GM23248 (cell line): ENCODE data around the gene INTS11. TPM values are rescaled to one million over a fixed set of nuclear protein-coding genes. Genes with fewer than 3 reads are reported as not detected.

ENCODE experiments used
- DNase-seq: peaks from one replicate; pipeline ENCODE4 v3.0.0-alpha.2; 2015
- H2AFZ ChIP-seq: fragments of 200-600 bp; sonication (generic); 2 replicates; pipeline ENCODE4 v1.6.1; 2016; ENCODE audit warnings: antibody characterized with exemption
- H3F3A ChIP-seq: fragments of 200-600 bp; sonication (generic); 2 replicates; pipeline ENCODE4 v1.6.1; 2016; ENCODE audit warnings: mild to moderate bottlenecking, antibody characterized with exemption, mixed run types; ENCODE audit not compliant: insufficient read depth
- H3K27ac ChIP-seq: fragments of 200-600 bp; sonication (generic); 2 replicates; pipeline ENCODE4 v1.5.1; 2016; ENCODE audit warnings: mild to moderate bottlenecking
- H3K27me3 ChIP-seq: fragments of 200-600 bp; sonication (generic); replicated peaks from 2 replicates; pipeline ENCODE4 v1.6.1; 2016; ENCODE audit warnings: mild to moderate bottlenecking; ENCODE audit not compliant: insufficient read depth
- H3K36me3 ChIP-seq: fragments of 200-600 bp; sonication (generic); 2 replicates; pipeline ENCODE4 v1.6.1; 2016; ENCODE audit warnings: low read depth, mild to moderate bottlenecking
- H3K4me1 ChIP-seq: fragments of 200-600 bp; sonication (generic); 2 replicates; pipeline ENCODE4 v1.6.1; 2016; ENCODE audit warnings: mild to moderate bottlenecking; ENCODE audit not compliant: insufficient read depth
- H3K4me2 ChIP-seq: fragments of 200-600 bp; sonication (generic); one replicate; pipeline ENCODE4 v1.6.1; 2016; ENCODE audit warnings: mild to moderate bottlenecking; ENCODE audit not compliant: unreplicated experiment
- H3K4me3 ChIP-seq: fragments of 200-600 bp; sonication (generic); 2 replicates; pipeline ENCODE4 v1.5.1; 2016; ENCODE audit warnings: mild to moderate bottlenecking
- H3K79me2 ChIP-seq: fragments of 200-600 bp; sonication (generic); 2 replicates; pipeline ENCODE4 v1.6.1; 2016; ENCODE audit warnings: mild to moderate bottlenecking; ENCODE audit not compliant: insufficient read depth
- H3K9ac ChIP-seq: fragments of 200-600 bp; sonication (generic); 2 replicates; pipeline ENCODE4 v1.6.1; 2016; ENCODE audit warnings: mild to moderate bottlenecking
- H3K9me2 ChIP-seq: fragments of 200-600 bp; sonication (generic); 2 replicates; pipeline ENCODE4 v1.6.1; 2016; ENCODE audit warnings: mixed run types, mild to moderate bottlenecking, moderate library complexity; ENCODE audit not compliant: insufficient read depth
- H3K9me3 ChIP-seq: fragments of 200-600 bp; sonication (generic); one replicate; pipeline ENCODE4 v1.6.1; 2017; ENCODE audit warnings: low read depth
- H4K20me1 ChIP-seq: fragments of 200-600 bp; sonication (generic); 2 replicates; pipeline ENCODE4 v1.6.0; 2016; ENCODE audit not compliant: insufficient read depth
- EZH2 ChIP-seq: fragments of 200-600 bp; sonication (generic); IDR thresholded peaks from 2 replicates; pipeline ENCODE4 v1.6.1; 2018; ENCODE audit warnings: antibody characterized with exemption, mild to moderate bottlenecking; ENCODE audit not compliant: insufficient read depth, poor library complexity, severe bottlenecking
- EZH2phosphoT487 ChIP-seq: fragments of 200-600 bp; sonication (generic); IDR thresholded peaks from 2 replicates; pipeline ENCODE4 v1.6.1; 2018; ENCODE audit warnings: antibody characterized with exemption, moderate library complexity, mild to moderate bottlenecking, low read depth; ENCODE audit not compliant: insufficient read depth
- WGBS, 2 experiments: methylation state at CpG; one replicate each; pipeline ENCODE4 v1.1.6; 2015 to 2017; ENCODE audit warnings: low lambda C conversion rate in 2 of 2, low coverage in 1 of 2; ENCODE audit errors: missing lambda C conversion rate in 2 of 2; 5-methylcytosine and 5-hydroxymethylcytosine counted together
- in situ Hi-C: fragments of 300-500 bp; cut with MboI; formaldehyde crosslinking; loops from 2 replicates; pipeline ENCODE4 v1.15.0; 2020
- polyA plus RNA-seq: library from polyadenylated mRNA; unstranded; fragments of >200 nt; fragmentation: Nextera tagmentation; extraction: Ambion mirVana; gene quantifications from 2 replicates; pipeline ENCODE4 v1.2.1, GENCODE V29; 2016
- total RNA-seq: library from RNA; depleted of rRNA; stranded (reverse); fragments of >200 nt; shearing (Covaris generic); gene quantifications from 2 replicates; pipeline ENCODE4 v1.2.3, GENCODE V29; 2014

The INTS11 gene
- total and polyA plus RNA-seq, 2 experiments from 2014 or later, result 70.2 to 90.0 TPM

GRCh38 chr1:1298861-1299685, 25.4 kb downstream of the INTS11 start:
- H3K36me3 ChIP-seq, result no peaks in the 10 kb centered on the region
- H3K9ac ChIP-seq, result no peak overlapping the region
- peaks cover 13% of the 10 kb centered on the region for H3K79me2 ChIP-seq
- in situ Hi-C loops, result no loop called here
- no peak overlapping the region for H3K27ac ChIP-seq
- no peaks in the 10 kb centered on the region for H4K20me1 ChIP-seq
- no peaks in the 10 kb centered on the region for H3F3A ChIP-seq
- H3K9me2 ChIP-seq, result no peaks in the 10 kb centered on the region
- no peak overlapping the region for H3K4me2 ChIP-seq
- no peak for DNase-seq
- H2AFZ ChIP-seq, result no peak overlapping the region
- H3K27me3 ChIP-seq, result no peaks in the 10 kb centered on the region
- TF ChIP-seq EZH2 (no peak), EZH2phosphoT487 (no peak)
- H3K4me3 ChIP-seq, result no peak overlapping the region
- H3K4me1 ChIP-seq, result no peaks in the 10 kb centered on the region
- WGBS, 2 experiments, result 88 to 90% methylated on average over 22 to 30 of the region's 30 CpGs
- H3K9me3 ChIP-seq, result no peaks in the 10 kb centered on the region

- no peak overlapping the region for H2AFZ ChIP-seq
- no peak for TF ChIP-seq EZH2phosphoT487
- no peak for TF ChIP-seq EZH2
- no peak overlapping the region for H3K27ac ChIP-seq
- no peak overlapping the region for H3K4me3 ChIP-seq
- in situ Hi-C loops, result no loop called here
- no peaks in the 10 kb centered on the region for H4K20me1 ChIP-seq
- H3K9me2 ChIP-seq, result no peaks in the 10 kb centered on the region
- H3F3A ChIP-seq, result no peaks in the 10 kb centered on the region
- peaks cover 1% of the 10 kb centered on the region for H3K79me2 ChIP-seq
- no peaks in the 10 kb centered on the region for H3K9me3 ChIP-seq
- H3K27me3 ChIP-seq, result no peaks in the 10 kb centered on the region
- no peaks in the 10 kb centered on the region for H3K4me1 ChIP-seq
- no peak overlapping the region for H3K4me2 ChIP-seq
- WGBS, 2 experiments, result 96 to 99% methylated on average over 25 to 30 of the region's 31 CpGs
- DNase-seq, result no peak
- H3K9ac ChIP-seq, result no peak overlapping the region
- no peaks in the 10 kb centered on the region for H3K36me3 ChIP-seq
Measured at GRCh38 chr1:1297802-1298424, 26.5 kb downstream of the INTS11 start.

DNA sequence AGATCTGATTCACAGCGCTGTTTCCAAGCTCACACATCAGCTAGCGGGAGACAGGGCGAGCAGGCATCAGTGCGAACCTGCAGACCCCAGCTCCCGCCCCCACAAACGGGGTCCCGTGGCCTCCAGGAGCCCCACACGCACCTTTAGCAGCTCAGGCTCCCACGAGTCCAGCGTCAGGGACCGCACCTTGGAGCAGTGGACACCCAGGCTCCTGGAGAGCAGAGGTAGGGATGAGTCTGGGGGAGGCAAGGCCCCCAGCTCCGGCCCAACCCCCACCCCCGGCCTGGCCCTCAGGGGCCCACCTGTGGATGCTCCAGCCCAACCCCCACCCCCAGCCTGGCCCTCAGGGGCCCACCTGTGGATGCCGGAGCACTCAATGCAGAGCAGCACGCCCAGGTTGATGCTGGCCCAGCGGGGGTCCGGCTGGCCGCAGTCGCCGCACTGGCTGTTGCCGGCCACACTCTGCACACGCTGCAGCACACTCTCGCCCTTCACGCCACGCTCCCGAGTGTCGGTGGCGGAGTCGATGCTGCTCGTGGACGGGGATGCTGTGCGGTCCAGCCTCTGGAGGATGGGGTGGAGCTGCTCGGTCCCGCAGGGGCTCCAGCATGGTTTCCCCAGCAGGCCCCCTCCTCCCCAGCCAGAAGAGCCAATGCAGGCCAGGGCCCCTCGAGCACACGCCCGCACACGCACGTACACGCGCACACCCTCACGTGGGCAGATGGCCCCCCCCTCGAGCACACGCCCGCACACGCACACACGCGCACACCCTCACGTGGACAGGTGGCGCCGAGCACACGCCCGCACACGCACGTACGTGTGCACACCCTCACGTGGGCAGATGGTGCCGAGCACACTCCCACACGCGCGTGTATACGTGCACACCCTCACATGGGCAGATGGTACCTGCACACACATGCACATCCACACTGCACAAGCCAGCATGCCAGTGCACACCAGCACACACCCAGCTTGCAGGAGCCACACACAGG, 28.1 kb downstream of the INTS11 start:
- no peaks in the 10 kb centered on the region for H4K20me1 ChIP-seq
- no peaks in the 10 kb centered on the region for H3K36me3 ChIP-seq
- no peaks in the 10 kb centered on the region for H3K9me2 ChIP-seq
- H3K4me2 ChIP-seq, result no peak overlapping the region
- no peak for DNase-seq
- no peaks in the 10 kb centered on the region for H3K27me3 ChIP-seq
- H3K27ac ChIP-seq, result no peak overlapping the region
- in situ Hi-C loops, result no loop called here
- 96% methylated on average over 28 to 62 of the region's 62 CpGs for WGBS, 2 experiments
- TF ChIP-seq EZH2 (no peak), EZH2phosphoT487 (no peak)
- no peak overlapping the region for H2AFZ ChIP-seq
- no peaks in the 10 kb centered on the region for H3K4me1 ChIP-seq
- no peak overlapping the region for H3K9ac ChIP-seq
- no peaks in the 10 kb centered on the region for H3K79me2 ChIP-seq
- no peaks in the 10 kb centered on the region for H3K9me3 ChIP-seq
- no peaks in the 10 kb centered on the region for H3F3A ChIP-seq
- H3K4me3 ChIP-seq, result no peak overlapping the region
